GM21619 (cell line): Measurements from ENCODE around the gene KCNJ10.

Source experiments
- ATAC-seq: cut with Tn5 transposase; IDR thresholded peaks from one replicate; pipeline ENCODE4 v1.9.1; 2021; ENCODE audit not compliant: unreplicated experiment

Gene KCNJ10

DNA sequence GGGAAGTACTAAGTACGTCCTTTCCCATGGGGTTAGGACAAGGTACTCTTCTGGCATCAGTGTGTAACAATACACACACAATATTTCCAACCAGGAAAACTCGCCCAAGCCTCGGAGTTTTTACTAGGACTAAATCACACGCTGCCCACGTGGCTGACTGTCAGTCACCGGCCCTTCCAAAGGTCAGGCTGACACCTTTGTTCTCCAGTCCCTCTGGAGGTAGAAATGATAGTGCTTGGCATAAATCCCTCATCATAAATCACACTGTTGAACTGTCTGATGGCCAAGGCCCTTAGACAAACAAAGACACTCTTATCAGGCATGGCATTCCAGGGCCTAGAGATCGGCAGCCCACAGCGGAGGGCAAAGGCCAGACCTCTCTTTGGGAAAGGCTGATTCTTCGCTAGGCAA, 99.0 kb downstream of the KCNJ10 start:
- ATAC-seq, result no peak

DNA sequence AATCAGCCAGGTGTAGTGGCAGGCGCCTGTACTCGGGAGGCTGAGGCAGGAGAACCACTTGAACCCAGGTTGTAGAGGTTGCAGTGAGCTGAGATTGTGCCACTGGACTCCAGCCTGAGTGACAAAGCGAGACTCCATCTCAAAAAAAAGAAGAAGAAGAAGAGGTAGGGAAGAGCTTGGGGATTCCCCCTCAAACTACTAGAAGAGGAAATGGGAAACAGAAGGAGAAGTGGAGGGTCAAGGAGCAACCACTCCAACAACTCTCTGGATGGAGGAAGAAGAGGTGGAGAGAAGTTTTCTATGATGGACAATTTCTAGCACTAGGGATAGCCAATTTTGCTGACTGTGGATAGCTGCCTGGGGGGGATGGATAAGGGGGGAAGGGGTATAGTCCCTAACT, 101.1 kb downstream of the KCNJ10 start:
- ATAC-seq, result no peak

DNA sequence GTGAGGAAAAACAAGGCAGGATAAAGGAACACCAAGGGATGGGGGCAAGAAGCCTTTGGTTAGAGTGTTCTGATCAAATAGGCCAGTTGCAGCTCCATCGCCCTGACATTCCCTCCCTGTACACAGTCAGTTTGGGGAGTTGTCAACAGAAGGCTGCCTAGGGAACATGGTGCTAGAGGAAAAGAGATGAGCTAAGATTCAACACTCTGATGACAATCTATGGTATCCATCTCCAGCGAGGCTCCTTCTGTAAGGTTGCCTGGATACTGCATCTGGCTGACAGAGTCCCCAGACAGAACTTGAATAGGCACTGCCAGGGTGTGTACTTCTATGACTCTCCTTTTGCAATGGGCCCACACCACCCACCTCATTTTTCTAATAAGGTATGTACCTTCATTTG, 104.7 kb downstream of the KCNJ10 start:
- ATAC-seq, result no peak

DNA sequence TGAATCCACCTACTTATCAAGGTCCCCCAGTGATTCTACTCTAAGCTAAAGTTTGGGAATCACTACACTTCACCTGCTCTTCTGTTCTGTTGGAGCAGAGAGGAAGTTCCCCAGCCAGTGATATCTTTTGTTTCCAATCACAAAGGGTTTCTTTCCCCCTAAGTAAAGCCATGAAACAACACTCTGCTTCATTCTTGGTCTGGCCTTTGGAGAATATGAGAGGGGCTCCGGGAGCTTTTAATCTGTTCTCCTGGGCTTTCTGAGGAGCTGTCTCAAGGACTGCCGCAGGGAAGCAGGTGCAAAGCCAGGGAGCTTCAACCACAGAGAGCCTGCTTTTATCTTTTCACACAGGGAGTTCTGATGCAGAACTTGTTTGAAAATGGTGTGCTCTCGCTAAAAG, 105.8 kb downstream of the KCNJ10 start:
- ATAC-seq, result no peak

DNA sequence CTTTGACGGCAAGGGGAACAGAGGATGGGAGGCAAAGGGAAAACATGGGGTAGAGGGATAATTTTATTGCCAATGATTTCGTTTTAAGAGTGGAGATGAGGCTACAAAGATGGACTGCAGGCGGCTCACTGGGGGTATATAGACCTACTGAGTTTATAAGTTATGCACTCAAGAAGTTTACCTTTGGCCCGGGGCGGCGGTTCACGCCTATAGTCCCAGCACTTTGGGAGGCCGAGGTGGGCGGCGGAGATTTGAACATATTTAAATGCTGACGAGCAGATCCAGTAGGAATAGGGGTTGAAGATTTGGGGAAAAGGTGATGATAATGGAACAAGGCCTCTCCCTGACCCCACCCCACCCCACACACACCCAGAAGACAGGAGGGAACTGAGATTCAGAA, 107.8 kb downstream of the KCNJ10 start:
- ATAC-seq, result no peak

DNA sequence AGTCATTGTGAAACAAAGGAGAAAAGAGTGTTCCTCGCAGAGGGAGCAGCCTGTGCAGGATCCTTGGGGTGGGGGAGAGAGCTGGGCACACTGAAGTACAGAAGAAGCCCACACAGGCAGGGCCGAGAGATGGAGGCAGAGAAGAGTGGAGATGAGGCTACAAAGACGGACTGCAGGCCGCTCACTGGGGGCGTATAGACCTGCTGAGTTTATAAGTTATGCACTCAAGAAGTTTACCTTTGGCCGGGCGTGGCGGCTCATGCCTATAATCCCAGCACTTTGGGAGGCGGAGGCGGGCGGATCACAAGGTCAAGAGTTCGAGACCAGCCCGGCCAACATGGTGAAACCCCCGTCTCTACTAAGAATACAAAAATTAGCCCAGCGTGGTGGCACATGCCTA, 108.3 kb downstream of the KCNJ10 start:
- no peak for ATAC-seq

DNA sequence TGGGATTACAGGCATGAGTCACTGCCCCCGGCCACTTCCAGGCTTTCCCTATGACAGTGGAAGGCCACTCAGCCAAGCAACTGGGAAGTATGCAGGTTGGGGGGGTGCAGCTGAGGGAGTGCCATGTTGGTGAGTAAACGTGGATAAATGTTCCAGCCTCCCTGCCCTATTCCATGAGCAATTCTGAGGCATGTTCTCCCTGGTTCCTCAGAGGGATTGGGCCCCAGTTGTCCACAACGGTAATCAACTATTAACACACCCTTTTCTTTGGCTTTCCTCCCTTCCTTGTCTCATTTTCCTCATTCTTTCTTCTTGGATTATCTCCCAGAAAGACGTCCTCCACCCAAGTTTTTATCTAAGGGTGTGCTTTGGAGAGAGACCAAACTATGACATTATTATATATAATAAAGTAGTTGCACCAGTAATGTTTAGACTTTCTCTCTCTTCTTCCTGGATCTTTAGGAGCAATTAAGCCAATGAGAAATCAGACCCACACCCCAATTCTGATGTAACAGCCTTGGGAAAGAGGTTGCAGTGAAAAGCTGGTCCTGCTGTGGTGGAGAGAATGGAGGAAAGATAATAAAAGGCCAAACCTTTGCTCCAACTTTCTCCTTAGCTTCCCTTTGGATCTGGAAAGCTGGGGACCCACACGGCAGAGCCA, 109.1 kb downstream of the KCNJ10 start:
- no peak for ATAC-seq

DNA sequence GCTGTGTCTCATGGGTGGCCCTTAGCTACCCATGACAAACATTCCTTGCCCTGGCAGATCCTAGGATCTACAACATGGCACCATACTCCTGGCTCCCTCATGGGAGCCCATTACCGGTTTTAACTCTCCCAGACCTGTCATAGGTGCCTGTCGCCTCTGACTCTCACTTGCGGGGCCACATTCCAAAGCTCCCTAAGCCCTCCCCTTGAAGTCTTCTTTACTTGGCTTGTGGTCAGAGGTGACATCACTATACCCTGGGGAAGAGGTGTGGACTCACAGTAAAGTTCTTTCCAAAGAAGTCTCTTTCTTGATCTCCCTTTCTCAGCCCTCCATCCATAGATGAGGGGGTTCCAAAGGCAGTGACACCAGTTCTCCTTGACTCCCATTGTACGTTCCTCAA, 110.5 kb downstream of the KCNJ10 start:
- ATAC-seq, result no peak

DNA sequence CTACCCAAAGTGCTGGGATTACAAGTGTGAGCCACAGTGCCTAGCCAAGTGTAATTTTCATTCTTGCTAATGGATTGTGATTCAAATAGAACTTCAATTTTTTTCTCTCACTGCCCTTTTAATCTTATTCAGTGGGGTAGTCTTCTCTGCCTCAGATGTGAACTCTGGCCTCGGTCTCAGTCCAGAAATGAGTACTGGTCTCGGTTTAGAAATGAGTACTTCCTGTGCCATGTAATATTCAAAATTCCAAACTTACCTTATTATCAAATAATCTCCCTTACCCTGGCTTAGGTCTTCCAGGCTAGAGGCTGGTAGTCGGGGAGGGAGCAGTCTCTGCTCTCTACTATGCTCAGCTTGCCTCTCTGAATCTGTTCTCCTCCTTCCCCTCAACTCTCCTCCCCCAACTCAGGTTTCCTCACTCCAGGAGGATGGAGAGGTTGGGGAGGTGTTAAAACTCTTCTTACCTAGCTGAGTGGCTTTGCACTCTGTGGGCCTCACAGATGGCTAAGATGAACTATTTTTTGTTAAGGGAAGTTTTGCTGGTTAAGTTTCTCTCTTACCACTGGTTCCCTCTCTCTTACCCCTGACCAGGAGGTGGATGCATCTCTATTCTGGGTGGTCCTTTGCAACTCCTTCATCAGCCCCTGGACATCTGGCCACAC, 111.1 kb downstream of the KCNJ10 start:
- no peak for ATAC-seq

DNA sequence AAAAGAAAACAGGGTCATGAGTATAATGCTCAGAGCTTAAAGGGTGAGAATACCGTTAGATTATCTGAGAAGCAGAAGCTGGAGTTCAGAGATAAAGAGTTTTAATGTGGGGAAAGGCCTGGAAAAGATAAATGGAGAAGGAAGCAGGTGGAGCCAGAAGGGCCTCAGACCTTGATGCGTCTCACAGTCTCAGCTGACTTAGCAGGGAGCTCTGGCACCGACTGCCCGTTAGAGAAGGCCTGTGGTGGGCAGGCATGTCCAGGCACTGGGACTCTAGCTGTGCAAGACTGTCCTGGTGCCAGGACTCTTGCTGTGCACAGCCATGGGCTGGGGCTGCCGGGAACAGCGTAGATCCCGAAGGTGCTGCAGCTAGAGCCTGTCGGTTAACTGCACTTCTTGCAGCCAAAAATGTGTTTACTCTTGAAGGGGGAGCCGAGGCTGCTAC, 112.1 kb downstream of the KCNJ10 start:
- ATAC-seq, result no peak

DNA sequence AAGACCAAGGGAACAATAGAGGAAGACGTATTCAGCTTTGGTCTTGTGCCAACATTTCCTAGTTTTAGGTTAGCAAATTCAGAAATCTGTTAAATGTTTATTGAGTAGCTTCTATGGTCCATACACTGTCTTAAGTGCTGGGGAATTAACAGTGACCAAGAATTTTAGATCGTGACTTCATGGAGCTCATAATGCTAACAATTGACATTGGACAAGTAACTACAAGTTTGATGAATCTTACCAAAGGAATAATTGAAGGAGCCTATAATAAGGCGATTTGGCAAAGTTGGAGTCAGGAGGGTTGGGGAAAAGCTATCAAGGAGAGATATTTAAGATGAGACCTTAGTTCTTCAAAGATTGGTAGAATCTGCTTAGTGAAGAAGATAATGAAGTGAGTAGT, 114.5 kb downstream of the KCNJ10 start:
- no peak for ATAC-seq

DNA sequence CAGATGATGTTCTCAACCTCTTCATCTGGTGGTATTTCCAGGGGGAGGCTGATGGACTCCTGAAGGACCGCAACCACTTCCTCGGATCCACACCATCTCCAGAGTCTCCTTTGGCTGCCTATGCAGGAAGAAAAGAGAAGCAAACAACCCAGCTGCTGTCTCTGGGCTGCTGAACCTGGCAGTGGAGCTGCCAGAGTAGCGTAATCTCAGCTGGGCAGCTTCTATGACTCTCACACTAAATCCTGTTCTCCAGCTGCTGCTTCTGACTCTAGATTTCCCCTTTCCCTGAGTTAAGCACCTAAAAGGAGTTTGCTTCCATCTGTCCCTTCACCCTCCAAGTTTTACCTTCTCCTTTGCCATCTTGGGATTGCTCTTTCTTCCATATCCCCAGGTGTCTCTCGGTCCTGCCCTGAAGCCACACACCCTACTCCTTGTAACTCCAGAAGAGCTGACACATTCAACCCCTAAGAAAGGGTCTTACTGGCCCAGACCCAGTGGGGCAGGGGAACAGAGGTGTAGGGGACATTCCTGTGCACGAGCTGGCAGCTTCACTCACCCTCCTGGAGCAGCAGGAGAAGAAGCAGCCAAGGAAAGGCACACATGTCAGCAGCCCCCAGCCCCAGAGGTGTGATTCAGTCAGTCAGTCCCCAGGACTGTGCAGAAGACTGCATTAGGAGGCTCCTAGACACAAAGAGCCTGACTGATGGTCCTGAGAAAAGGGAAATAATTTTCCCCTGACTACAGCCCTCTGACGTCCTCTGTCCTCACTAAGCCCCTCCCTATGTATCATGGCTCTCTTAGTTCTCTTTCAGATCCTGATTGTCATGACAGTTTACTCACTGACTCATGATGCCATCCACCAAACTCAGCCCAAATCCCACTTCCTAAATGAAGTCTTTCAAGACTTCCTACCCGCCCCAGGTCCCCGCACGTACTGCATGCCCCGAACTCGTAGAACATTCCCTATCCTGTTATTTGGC, 116.1 kb downstream of the KCNJ10 start, which contains the start of gene SLAMF9:
Gene SLAMF9 (minus strand): TSS at position 702 of the 980 bp plus-strand sequence. CDS start 100 bp downstream, at position 602.
- ATAC-seq, result no peak

DNA sequence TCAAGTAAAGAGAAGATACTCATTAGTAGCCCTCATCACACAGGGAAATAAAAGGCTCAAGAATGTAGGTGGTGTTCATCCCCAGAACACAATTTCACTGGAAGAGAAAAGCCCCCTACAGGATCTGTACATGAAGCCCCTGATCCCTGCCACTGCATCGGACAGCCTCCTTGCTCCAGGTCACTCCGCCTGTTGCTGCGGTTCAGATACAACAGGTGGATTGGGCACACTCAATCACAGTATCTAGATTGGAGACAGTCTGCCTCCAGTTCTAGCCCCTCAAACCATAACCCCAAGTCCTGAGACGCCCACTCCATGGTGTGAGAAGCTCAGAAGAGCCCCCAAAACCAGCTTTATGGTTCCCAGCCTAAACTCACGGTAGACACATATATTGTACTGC, 117.0 kb downstream of the KCNJ10 start:
- ATAC-seq, result no peak

DNA sequence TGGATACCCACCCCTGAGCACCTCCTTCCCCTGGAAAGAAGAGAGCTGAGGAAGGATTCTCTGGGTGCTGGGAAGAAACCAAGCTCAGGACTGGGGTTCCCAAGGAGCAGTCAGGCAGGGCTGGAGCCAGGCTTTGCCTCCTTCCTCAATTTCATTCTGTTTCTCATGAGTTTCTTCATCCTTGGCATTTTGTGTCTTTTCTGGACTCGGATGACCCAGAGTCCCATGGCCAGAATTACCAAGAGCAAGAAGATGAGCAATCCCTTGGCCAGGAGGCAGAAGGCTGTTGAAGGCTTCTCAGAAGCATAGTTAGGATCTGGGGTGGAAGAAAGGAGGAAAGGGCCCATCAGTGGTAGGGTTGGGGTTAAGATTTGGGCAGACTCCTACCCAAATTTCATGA, 118.4 kb downstream of the KCNJ10 start:
- no peak for ATAC-seq

DNA sequence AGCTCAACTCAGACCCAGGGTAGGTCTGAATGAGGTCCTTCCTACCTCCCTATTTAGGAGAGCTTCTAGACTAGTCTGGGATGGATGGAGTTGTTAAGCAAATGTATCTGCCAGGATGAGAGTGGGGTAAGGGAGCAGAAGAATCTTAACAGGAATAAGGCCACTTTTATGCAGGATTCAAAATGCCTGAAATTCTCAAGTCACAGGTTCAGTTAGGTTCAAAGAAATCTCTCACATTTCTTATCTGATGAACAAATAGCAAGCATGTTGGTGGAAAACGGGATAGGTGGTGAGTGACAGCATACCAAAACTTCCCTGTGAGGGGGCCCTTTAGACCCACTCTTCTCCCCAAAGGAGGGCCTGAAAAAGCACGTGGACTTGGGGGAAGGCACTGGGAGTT, 118.9 kb downstream of the KCNJ10 start:
- ATAC-seq, result no peak

DNA sequence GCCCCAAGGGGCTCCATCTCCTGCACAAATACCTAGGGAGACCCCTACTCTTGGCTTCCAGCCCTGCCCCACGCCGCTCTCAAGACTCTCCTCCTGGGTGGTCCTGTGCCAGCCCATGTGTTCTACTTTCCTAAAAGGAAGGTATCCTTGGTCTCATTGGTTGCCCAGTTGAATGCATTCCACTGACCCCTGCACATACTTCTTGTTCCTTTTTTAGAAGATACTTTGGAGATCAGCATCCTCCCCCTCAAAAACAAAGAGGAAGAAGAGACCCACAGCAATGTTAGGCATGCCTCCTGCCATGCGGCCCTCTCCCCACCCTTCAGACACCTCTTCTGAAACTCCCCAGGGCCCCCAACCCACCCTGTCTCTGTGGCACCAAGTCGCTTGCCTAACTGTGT, 120.0 kb downstream of the KCNJ10 start:
- ATAC-seq, result no peak

DNA sequence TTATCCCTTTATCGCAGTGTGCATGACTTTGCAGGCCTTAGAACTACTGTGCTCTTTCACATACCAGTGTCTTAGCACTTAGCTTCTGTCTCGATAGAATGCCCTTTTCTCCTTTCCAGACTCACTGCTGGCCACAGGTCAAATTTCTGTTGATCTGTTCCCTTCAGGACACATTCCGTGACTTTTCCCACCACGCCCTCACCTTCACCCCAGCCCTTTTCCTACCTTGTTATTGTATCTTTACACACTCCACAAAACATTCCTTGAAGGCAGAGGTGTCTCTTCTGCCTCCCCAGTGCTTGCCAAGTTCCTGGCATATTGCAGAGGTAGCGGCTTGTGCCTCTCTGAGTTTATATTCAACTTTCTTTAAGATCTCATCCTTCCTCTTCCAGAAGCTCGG, 120.8 kb downstream of the KCNJ10 start:
- ATAC-seq, result no peak
